ENCODE measurements around the gene COMMD10.
A peak's percentile ranks its signal among the peaks of the same experiment; 100 is the strongest.

Gene COMMD10

DNA sequence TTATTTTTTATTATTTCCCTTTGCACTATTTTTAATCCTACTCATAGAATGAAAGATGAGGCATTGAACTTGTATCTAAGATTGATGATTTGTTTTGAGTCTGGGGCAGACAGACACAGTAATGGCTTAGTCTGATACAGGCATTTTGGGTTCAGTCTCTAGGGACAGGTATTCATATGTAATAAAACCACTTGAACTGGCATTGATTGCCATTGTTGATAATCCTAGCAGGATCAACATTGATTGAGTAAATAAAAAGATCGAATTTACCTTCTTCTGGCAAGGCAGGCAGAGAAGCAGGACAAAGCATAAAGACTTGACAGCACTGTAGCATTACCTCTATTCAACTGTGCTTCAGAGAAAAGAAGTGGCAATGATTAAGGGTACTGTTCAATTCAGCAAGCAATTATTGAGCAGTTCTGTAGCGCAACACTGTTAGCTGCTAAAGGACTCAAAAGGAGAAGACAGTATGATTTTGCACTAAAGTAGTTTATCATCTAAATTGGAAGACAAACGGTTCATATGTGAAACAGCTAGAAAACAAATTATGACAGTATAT is 144.4 kb downstream of the COMMD10 start:
- no peak for DNase-seq

- DNase-seq = no peak
Measured at GRCh38 chr5:116231288-116231687, 146.5 kb downstream of the COMMD10 start.

DNA sequence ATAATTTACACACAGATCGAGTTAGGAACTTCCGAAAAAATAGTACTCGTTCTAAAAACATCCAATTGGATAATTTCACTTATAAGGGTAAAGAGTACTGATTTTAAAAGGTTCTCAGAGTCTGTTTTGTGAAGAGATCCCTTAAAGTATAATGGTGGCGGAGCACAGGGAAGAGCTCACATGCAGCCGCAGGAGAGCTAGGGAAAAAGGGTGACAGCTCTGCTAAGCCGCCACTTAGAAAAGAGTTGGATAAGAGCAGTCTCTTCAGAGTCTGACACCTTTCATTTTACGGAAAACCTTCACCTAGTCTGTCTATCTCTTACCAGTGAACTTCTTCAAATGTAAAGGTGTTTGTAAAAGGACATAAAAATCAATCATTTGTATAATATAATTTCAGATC is 149.9 kb downstream of the COMMD10 start:
- no peak for DNase-seq

GRCh38 chr5:116237917-116238500 is 153.2 kb downstream of the COMMD10 start:
- DNase-seq = no peak

DNA sequence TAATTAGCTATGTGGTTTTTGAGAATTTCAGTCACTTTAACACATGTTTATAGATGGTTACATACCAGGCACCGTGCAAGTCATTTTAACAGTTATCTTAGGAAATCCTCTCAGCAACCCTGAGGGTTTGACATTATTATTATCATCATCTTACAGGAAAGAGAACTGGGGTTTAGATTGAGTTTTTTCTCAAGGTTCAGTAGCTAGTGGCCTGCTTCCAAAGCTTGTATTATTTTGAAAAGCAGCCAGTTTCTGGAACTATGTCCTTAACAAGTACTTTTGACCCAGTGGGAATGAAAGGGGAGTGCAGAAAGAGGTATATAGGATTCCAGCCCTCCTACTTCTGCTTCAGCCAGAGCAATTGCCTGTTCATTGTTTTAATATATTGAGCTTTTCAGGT is 157.5 kb downstream of the COMMD10 start:
- peak; percentile 68 for DNase-seq

- DNase-seq = no peak
Measured at GRCh38 chr5:116248432-116248831, 163.6 kb downstream of the COMMD10 start.

GRCh38 chr5:116249648-116250047 is 164.8 kb downstream of the COMMD10 start:
- no peak for DNase-seq

DNA sequence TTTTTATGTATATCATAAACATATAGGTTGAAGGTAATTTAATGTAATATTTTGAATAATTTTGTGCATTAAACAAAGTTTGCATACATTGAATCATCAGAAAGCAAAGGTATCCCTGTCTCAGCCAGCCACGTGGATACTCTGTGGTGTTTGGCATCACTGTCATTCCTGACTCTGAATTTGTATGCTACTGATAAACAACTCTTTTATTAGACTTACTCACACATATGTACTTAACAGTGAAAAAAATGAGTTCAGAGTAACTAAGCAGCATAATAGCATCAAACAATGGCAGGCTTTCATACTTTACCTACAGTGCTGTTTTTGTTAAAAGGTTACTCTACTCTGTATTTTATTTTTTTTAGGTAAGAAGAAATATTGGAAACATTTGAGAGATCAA is 171.9 kb downstream of the COMMD10 start:
- DNase-seq = no peak

DNA sequence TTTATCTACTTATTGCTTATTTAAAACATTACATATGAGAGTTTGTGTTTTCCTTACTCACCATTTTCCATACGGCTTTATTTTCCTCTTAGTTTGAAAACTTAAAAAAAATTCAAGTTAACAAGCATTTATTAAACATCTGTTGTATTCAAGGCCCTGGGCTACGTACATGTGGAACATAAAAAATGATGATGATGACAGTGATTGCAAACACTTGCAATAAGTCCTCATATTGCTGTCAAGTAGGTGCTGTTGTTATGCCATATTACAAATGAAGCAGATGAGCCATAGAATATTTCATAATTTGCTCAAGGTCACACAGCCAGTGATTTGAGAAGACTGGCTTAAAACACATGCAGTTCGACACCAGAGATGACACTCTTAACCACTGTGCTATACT is 180.6 kb downstream of the COMMD10 start:
- DNase-seq = no peak

- no peak for DNase-seq
Measured at GRCh38 chr5:116271446-116272025, 186.7 kb downstream of the COMMD10 start.

DNA sequence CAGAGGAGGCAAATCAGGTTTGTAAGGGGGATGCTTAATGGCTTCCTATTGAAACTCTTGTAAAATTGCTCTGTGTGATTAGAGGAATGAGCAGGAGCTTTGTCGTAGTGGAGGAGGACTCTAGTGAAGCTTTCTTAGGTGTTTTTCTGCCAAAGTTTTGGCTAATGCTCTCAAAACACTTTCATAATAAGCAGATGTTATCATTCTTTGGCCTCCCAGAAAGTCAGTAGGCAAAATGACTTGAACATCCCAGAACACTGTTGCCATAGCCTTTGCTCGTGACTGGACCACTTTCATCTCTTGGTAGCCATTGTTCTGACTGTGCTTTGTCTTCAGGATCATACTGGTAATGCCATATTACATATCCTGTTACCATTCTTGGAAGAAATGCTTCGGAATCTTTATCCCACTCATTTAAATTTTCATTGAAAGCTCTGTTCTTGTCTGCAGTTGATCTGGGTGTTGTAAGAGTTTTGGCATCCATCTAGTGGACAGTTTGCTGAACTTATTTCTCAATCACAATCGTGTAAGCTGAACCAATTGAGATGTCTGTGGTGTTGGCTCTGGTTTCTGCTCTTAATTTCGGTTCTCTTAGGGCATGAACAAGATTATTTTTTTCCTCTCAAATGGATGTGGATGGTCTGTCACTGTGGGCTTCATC is 187.6 kb downstream of the COMMD10 start:
- DNase-seq = no peak

GRCh38 chr5:116273448-116274242 is 188.8 kb downstream of the COMMD10 start:
- DNase-seq = no peak

DNA sequence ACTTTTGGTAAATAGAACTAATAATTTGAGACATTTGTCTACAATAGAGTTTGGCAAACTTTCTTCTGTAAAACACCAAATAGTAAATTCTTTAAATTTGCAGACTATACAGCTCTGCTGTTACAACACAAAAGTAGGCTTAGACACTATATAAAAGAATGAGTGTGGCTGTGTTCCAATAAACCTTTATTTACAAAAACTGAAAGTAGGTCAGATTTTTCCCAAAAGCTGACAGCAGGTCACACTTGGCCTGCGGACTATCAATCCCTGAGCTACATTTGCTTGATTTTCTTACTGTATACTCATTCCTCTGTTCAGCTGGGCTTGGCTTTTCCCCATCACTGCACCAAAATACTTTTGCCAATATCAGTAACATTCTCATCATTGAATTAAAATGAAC is 189.4 kb downstream of the COMMD10 start:
- DNase-seq = no peak

DNA sequence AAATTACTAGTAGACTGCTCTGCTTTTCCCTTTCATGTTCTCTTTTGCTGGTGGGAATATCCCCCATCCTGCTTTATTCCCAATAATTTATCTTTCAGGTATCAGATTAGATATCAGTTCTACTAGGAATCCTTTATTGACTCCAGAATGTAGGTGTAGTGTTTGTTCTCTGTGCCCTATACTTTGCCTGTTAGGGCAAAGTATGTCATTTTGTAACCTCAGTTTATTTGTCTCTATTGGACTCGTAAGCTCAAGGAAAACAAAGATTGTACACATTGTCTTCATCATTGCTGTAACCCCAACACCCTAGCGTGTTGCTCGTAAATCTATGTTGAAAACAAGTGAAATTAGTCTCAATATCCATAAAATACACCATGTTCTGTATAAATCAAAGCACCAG is 190.5 kb downstream of the COMMD10 start:
- no peak for DNase-seq

GRCh38 chr5:116276952-116277351 is 192.1 kb downstream of the COMMD10 start:
- DNase-seq = no peak

DNA sequence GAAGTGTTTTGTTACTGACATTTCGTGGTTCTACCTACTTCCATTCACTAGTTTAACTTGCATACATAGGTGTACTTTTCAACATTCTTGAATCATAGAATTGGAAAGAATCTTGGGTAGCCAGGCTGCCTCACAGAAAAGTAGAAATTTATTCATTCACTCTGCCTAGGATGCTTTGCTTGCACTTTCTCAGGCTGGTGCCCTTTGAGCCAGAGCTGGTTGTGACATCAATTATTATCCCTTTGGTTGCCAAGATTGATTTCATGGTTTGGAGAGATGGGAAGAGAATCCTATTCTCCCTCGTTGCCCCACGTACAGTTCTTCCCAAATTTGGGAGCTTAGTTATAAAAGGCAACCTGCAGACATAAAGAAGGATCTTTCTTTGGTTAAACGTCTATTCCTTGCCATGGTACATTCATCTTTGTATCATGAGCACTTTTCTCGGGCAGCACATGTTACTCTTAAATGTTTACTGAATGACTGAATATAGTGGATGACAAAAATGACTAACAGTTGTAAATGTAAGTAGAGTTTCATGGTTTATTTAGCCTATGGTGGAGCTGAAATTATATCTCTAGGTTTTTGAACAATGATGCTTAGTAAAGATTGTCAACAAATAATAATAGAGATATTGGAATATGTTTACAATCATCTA is 195.5 kb downstream of the COMMD10 start:
- DNase-seq = no peak

DNA sequence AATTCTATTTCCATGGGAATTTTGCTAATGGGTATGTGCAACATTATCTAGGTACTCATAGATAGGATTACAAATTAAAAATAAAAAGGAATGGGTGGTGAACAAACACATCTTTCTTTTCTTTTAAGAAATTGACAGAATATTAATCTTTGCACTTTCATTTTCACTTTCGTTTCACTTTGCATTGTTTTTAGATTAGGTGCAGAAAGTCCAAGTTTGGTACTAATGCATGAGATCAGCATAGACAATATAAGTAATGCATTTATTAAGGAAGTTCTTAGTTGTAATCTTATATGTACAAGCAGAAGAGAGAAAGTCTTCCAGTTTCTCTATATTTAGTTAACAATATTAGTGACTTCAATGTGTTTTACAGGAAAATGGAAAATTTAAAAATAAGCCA is 196.5 kb downstream of the COMMD10 start:
- DNase-seq = no peak

GRCh38 chr5:116288524-116288923 is 203.7 kb downstream of the COMMD10 start:
- no peak for DNase-seq

DNA sequence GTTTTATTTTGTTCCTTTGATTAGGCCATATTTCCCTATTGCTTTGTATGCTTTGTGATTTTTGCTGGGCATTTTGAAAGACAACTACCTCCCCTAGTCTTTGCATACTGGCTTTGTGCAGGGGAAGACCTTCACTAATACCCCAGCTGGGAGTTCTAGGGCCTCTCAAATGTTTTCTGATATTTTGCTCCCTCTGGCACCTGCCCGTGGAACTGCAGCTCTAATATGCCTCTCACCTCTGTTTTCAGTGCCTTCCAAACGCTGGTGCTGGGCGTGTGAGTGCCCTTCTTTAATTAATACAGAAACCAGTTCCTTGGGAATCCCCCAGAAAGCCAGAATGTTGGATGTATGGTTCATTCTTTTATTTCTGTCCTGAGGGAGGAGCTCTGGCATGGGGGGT is 204.5 kb downstream of the COMMD10 start:
- no peak for DNase-seq

DNA sequence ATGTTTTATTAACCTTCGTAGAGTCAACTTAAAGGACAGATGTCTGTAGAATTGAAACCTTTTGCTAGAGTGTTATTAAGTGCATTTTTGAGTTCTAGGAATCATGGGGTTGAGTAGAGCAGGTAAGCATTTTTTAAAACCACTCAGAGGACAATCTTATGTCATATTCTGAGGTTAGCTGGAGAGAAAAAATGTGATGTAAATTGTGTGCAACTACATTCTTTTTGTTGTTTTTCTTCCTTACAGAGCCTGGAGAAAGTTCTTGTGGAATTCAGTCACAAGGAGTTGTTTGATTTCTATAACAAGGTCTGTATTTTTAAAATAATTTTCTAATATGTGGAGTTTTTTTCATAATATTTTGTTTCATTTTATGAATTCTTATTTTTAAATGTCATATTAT is 206.4 kb downstream of the COMMD10 start:
- no peak for DNase-seq

- no peak for DNase-seq
Measured at GRCh38 chr5:116292321-116292720, 207.5 kb downstream of the COMMD10 start.

GRCh38 chr5:116296335-116297072 is 211.7 kb downstream of the COMMD10 start:
- DNase-seq = no peak
